NT2/D1 (cell line): ENCODE data around the gene MGAT5.

Experiments used
- YY1 ChIP-seq: IDR thresholded peaks from 2 replicates; pipeline ENCODE4 v1.6.1; 2011; ENCODE audit not compliant: insufficient read length, insufficient read depth
- ZNF274 ChIP-seq: IDR thresholded peaks from 2 replicates; pipeline ENCODE4 v1.6.1; 2011; ENCODE audit warnings: mild to moderate bottlenecking, low read depth, low read length

- TF ChIP-seq ZNF274 = no peak
- no peak for TF ChIP-seq YY1
Measured at GRCh38 chr2:134217924-134218323, 35.9 kb upstream of the MGAT5 start.
